Posterior vena cava (tissue), 2 donors: ENCODE measurements around the gene MACROH2A1. TPM values are rescaled to one million over a fixed set of nuclear protein-coding genes. Genes with fewer than 3 reads are reported as not detected.

ENCODE experiments used
- DNase-seq: peaks from one replicate; pipeline ENCODE4 v3.0.0-alpha.2; 2020; ENCODE audit warnings: low spot score
- intact Hi-C, 2 donors: fragments of 100-400 bp; cut with DNase I; formaldehyde crosslinking; loops; one replicate each; pipeline versions ENCODE4 v1.14.1 to v1.14.2; 2022 to 2023
- total RNA-seq, 2 donors: library from RNA; stranded (reverse); fragmentation: NEBNext Ultra II Directional; extraction: Animal tissue kit (Norgen Biotek cat#: 25700); gene quantifications; one replicate each; pipeline ENCODE4 v1.2.1, GENCODE V29; 2021
- donor health status: DM: yes; HTN: yes; CAD: no.
- donor health status: DM: yes; HTN: yes; CAD: no.

The MACROH2A1 gene
- total RNA-seq, 2 donors from 2014 or later: 98.0 to 99.6 TPM

- no peak for DNase-seq
- intact Hi-C loops: no loop called here
These were observed 3.0 kb upstream of the MACROH2A1 start for GRCh38 chr5:135402031-135402430.

- intact Hi-C loops: no loop called here
- DNase-seq: no peak
These were observed 1.8 kb upstream of the MACROH2A1 start for GRCh38 chr5:135400866-135401265.

- intact Hi-C loops: no loop called here
- DNase-seq: no peak
These were observed 937 bp upstream of the MACROH2A1 start for GRCh38 chr5:135399794-135400542.

- intact Hi-C loops: no loop called here
- no peak for DNase-seq
These were observed 724 bp downstream of the MACROH2A1 start for GRCh38 chr5:135398160-135398854.

- DNase-seq: no peak
- intact Hi-C loops: no loop called here
These were observed 1.9 kb downstream of the MACROH2A1 start for GRCh38 chr5:135397084-135397483.

GRCh38 chr5:135396459-135397055 is 2.5 kb downstream of the MACROH2A1 start:
- no peak for DNase-seq
- intact Hi-C loops: no loop called here

GRCh38 chr5:135395866-135396265 is 3.2 kb downstream of the MACROH2A1 start:
- intact Hi-C loops: loop anchor here in 1 of 2 donors (1.0 kb wide), 1 partner anchor 10 kb away; no protein-coding TSS in a partner anchor
- no peak for DNase-seq

- intact Hi-C loops: loop anchor here in 1 of 2 donors (1.0 kb wide), 1 partner anchor 9 kb away; no protein-coding TSS in a partner anchor
- no peak for DNase-seq
These were observed 3.6 kb downstream of the MACROH2A1 start for GRCh38 chr5:135395451-135395850.

GRCh38 chr5:135394095-135394494 is 4.9 kb downstream of the MACROH2A1 start:
- DNase-seq: no peak
- intact Hi-C loops: no loop called here

- intact Hi-C loops: no loop called here
- DNase-seq: no peak
These were observed 5.3 kb downstream of the MACROH2A1 start for GRCh38 chr5:135393691-135394090.

- intact Hi-C loops: no loop called here
These were observed 5.8 kb downstream of the MACROH2A1 start for GRCh38 chr5:135393229-135393628.

GRCh38 chr5:135392256-135392655 is 6.8 kb downstream of the MACROH2A1 start:
- intact Hi-C loops: no loop called here
- DNase-seq: no peak

More at GRCh38 chr5:135393229-135393628, 5.8 kb downstream of the MACROH2A1 start:
- no peak for DNase-seq

- intact Hi-C loops: no loop called here
- no peak for DNase-seq
These were observed 7.2 kb downstream of the MACROH2A1 start for GRCh38 chr5:135391869-135392255.

GRCh38 chr5:135391116-135391868 is 7.7 kb downstream of the MACROH2A1 start:
- no peak for DNase-seq
- intact Hi-C loops: no loop called here

GRCh38 chr5:135388860-135389435 is 10.1 kb downstream of the MACROH2A1 start:
- no peak for DNase-seq
- intact Hi-C loops: no loop called here

- intact Hi-C loops: no loop called here
- DNase-seq: no peak
These were observed 11.4 kb downstream of the MACROH2A1 start for GRCh38 chr5:135387629-135387960.

GRCh38 chr5:135386886-135387628 is 12.0 kb downstream of the MACROH2A1 start:
- intact Hi-C loops: loop anchor here in 1 of 2 donors (1.0 kb wide), 1 partner anchor 8 kb away; no protein-coding TSS in a partner anchor
- no peak for DNase-seq

GRCh38 chr5:135386096-135386495 is 12.9 kb downstream of the MACROH2A1 start:
- no peak for DNase-seq
- intact Hi-C loops: loop anchor here in 1 of 2 donors (1.0 kb wide), 1 partner anchor 9 kb away; no protein-coding TSS in a partner anchor

- intact Hi-C loops: no loop called here
- DNase-seq: no peak
These were observed 13.5 kb downstream of the MACROH2A1 start for GRCh38 chr5:135385576-135385975.
